ENCODE measurements around the gene WLS. TPM values are rescaled to one million over a fixed set of nuclear protein-coding genes. Genes with fewer than 3 reads are reported as not detected.

WLS gene
- total and polyA plus RNA-seq, 2 donors (not counting 1 experiment from before 2014, with no cell fraction given), result 0.49 TPM; not detected in 1

- DNase-seq, result no peak
- no peak overlapping the region for H3K27ac Mint-ChIP-seq
- 100% methylated on average over 8 of the region's 15 CpGs for WGBS (ENCODE audit: insufficient coverage)
These were observed 91.0 kb downstream of the WLS start for GRCh38 chr1:68141071-68142021.

More at GRCh38 chr1:68141071-68142021, 91.0 kb downstream of the WLS start:
- no peak overlapping the region for H3K4me3 ChIP-seq (ENCODE audit: control extremely low read depth in 1 of 5, extremely low read depth in 1 of 5, insufficient read depth in 1 of 5, low read depth in 2 of 5, low read length in 4 of 5)
- CTCF ChIA-PET, result interaction anchor here (1.1 kb wide), 2 partner anchors 21 to 23 kb away, joined by 3 read pairs; no protein-coding TSS in a partner anchor
- ATAC-seq (ENCODE audit: low read depth), result no peak
- no peak overlapping the region for H3K9ac ChIP-seq (ENCODE audit: low read length)
- no peaks in the 10 kb centered on the region for H3K36me3 ChIP-seq (replicated peaks in 1 of 2; ENCODE audit: control extremely low read depth in 1 of 2, control insufficient read depth in 1 of 2, extremely low read depth in 1 of 2, insufficient read depth in 2 of 2, low read length in 1 of 2)
- H4K20me1 ChIP-seq (ENCODE audit: control insufficient read depth, insufficient read depth, low read length, poor library complexity, severe bottlenecking), result no peaks in the 10 kb centered on the region
- no peaks in the 10 kb centered on the region for H3K4me1 Mint-ChIP-seq
- no peaks in the 10 kb centered on the region for H3K9me3 Mint-ChIP-seq (ENCODE audit: insufficient read depth)
- no peaks in the 10 kb centered on the region for H3K27me3 ChIP-seq (replicated peaks in 1 of 4; ENCODE audit: control extremely low read depth in 1 of 4, control insufficient read depth in 3 of 4, insufficient read depth in 4 of 4, low read length in 3 of 4)
- POLR2A ChIA-PET, result no interaction called here
- no peak overlapping the region for H2AFZ ChIP-seq (ENCODE audit: insufficient read depth, low read depth, low read length, poor library complexity, severe bottlenecking)
- intact Hi-C loops (cut with micrococcal nuclease), result no loop called here
- no peaks in the 10 kb centered on the region for H3K4me1 ChIP-seq (ENCODE audit: control insufficient read depth in 2 of 2, insufficient read depth in 2 of 2, low read length in 2 of 2)
- H3K9me3 ChIP-seq (ENCODE audit: control extremely low read depth in 1 of 3, control insufficient read depth in 2 of 3, insufficient read depth in 1 of 3, low read length in 2 of 3), result no peaks in the 10 kb centered on the region
- no peak overlapping the region for H3K27ac ChIP-seq (ENCODE audit: low read length in 2 of 2)
- TF ChIP-seq EZH2 (IDR thresholded peaks at IDR 0.05; ENCODE audit: borderline replicate concordance, insufficient read depth, low read depth, low read length, poor library complexity, severe bottlenecking), result no peak
- no peak for TF ChIP-seq CTCF (IDR thresholded peaks at IDR 0.05)
- H3K79me2 ChIP-seq (ENCODE audit: control insufficient read depth, insufficient read depth, low read length), result no peaks in the 10 kb centered on the region
- peaks cover 3% of the 10 kb centered on the region for H3K27me3 Mint-ChIP-seq
- H3K4me3 Mint-ChIP-seq, result no peak overlapping the region
- no peak overlapping the region for H3K4me2 ChIP-seq (replicated peaks; ENCODE audit: low read depth, low read length, poor library complexity, severe bottlenecking)

Data from B cell (primary cell).